ENCODE results near the gene DCP1B.
A peak's percentile ranks its signal among the peaks of the same experiment; 100 is the strongest.

DCP1B gene

DNA sequence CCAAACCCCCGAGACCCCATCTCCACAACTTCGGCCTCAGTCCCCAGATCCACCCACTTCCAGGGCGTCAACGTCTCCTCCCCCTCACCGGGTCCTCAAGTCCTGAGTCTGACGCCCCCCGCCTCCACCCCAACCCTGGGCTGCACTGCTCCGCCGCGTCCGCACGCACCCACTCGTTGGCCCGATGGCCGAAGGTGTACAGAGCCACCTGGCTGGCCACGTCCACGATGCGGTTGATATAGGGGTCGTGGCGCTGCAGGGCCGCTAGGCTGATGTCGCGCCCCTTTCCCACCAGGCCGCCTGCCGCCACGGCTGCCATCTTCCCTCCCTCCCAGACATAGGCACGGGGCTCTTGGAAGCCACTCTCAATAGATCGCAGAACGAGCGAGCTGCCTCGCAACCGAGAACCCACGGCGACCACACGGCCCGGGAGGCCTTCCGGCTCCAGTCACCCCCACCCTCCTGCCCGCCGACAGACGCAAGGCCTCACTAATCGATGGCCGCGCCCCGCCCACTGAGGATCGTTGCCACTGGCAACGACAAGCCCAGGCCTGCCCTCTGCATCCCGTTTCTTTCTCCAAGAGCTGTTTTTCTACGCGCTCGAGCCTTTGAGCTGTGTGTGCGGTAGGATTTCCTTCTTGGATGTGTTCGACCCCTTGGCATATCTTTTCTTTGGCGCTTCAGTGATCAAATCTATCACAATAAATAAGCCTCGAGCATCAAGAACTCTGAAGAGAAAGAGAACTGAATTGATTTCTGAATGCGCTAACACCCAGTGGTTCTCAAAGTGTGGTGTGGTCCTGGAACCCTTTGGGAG, at the start of gene DCP1B:
TSS of gene DCP1B (minus strand) at position 345 of the 817 bp plus-strand sequence. CDS start at position 319, 26 bp downstream.
- DNase-seq (ENCODE audit: low read depth), result peak; percentile 88

DNA sequence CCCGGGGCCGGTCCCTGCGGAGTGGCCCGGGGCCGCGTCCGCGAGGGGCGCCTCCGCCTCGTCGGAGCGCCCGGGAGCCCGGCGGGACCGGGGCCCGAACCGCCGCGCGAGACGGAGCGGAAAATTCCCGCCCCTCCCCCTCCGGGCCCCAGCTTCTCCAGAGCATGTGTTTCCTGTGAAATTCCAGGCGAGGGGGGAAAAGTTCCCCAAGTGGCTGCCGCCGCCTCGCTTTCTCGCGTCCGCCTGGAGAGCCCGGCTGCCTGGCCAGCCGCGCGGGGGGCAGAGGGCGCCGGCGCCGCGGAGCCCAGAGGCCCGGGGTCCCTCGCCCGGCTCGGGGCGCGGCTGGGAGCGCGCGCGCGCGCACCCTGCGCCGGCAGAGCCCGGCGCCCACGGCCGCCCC, 49.4 kb upstream of the DCP1B start:
- DNase-seq (ENCODE audit: low read depth), result no peak

DNA sequence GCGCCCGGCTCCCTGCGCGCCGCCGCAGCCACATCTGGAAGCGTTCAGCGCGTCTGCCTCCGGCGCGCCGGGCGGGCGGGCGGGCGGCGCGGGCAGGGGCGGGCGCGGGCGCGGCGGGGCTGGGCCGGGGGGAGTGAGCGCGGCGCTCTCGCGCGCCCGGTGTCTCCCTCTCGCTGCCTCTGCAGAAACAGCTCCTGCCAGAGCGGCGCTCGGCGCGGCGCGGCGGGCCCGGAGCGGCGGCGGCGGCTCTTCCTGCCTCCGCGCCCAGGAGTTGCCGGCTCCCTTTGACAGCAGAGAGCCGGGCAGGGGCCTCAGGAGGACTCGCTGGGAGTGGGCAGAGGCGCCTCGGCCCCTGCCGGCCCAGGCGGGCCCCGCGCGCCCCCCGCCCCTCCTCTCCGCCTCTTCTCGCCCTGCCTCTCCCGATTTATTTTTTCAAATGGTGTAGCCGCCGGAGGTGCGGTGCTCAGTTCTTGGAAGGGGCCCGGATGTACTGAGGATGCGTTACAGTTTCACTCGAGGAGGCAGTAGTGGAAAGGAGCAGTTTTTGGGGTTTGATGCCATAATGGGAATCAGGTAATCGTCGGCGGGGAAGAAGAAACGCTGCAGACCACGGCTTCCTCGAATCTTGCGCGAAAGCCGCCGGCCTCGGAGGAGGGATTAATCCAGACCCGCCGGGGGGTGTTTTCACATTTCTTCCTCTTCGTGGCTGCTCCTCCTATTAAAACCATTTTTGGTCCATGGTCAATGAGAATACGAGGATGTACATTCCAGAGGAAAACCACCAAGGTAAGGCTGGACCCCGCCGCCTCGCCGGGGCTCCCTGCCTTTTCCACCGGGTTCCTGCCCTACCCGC, 48.8 kb upstream of the DCP1B start, which contains the start of gene CACNA1C:
TSS of gene CACNA1C (plus strand) at position 162 of the 853 bp plus-strand sequence. CDS start at position 738, 576 bp downstream.
- no peak for DNase-seq (ENCODE audit: low read depth)

DNA sequence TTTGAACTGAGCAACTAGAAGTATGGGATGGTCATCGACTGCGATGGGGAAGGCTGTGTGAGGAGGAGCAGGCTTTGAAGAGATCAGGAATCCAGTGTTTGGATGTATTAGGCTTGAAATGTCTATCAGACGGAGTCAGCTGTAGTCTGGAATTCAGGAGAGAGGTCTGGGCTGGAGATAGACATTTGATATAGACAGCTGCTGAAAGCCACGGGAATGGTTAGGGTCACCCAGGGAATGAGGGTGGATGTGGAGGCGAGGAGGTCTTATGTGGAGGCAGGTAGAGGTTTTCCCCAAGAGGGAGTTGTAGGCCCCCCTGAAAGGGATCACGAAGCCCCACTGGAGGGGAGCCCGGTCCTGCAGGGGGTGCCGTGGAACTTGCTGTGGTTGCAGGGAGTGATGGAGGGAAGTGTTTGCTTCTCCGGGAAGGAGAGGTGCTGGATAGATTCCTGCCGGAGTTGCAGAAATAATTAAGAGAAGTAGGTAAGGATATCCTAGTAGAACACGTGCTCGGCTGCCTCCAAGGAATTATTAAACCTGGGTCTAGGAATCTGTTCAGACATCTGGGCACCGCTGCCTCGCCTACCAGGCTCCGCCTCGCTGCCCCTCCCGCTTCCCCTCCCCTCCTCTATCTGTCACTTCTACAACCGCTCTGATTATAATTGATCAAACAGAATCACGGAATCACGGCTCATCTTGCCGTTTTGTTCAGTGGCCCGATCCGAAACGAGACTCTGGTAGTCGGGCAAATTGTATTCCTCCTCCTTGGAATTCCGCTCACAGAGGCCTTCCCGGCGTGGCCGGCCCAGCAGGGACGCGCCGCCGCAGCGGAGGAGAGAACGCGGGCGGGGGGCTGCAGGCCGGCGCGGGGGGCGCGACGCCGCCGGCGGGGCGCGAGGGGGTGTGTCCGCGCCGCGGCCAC, 47.7 kb upstream of the DCP1B start:
- no peak for DNase-seq (ENCODE audit: low read depth)

DNA sequence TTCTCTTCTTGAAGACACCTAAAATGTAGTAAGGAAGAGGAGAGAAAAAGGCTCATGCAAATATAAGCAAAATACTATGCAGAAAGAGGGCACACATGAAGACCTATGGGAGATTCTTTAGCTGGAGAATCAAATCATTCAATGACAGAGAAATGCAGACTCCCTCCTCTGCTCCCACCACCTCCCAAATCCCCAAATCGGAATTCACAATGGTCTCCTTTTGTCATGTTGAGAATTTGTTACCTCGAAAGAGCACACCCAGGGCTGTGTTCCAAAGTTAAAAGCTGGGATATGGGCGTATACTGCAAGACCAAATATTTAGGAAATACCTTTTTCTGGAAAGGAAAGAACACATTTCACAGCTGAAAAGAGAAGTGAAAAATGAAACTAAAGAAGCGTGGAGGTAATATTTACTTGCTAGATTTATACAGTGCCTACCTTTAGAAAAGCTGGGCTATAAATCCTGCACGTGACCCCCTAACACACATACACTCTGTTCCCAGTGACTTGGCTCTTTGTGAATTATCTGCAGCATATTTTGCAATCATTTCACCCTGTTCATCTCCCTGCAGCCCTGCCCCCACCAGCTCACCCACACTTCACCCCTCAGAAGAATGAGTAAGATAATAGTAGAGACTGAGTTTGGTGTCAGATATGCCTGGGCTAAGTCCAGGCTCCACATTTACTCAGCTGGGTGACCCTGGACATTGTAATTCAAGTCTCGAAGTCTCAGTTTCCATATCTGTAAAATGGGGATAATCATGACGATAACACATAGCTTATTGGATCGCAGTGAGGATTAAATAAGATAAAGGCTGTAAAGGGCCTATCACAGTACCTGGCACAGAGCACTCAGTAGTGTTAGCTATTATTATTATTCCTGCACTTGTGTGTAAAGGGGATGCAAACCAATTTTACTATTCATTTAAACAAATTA, 45.6 kb upstream of the DCP1B start:
- DNase-seq (ENCODE audit: low read depth), result no peak

DNA sequence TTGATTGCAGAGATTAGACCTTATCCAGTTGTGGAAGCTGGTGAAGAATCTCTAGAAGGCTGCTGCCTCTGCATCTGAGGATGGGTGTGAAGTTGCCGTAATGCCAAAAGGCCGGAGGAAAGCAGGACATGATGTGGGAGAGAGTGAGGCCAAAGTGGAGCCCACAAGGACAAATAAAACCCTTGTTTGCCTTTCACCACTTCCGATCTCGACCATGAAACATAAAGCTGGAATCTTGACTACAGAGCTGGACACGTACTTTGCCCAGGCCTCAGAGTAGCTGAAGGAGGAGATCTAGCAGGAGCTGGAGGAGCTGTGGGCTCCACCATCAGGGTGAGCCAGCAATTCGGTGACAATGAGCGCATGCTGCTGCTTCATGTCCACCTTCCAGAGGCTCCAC, 43.5 kb upstream of the DCP1B start:
- no peak for DNase-seq (ENCODE audit: low read depth)

DNA sequence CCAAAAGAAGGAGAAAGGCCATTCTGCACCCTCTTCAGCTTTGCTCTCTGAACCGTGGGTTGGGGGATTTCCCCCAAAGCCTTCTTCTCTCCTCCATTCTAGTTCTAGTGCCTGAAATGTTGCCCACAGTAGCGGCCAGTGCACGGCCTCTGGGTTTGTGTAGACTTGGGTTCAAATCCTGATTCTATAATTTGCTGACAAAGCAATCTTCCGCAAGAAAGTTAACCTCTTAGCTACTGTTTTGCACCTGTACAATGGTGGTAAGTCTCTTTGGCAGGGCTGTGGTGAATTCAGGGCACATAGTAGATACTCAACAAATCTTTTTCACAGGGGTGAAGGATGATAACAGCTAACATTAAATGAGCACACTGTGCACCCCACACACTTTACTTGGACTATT, 42.7 kb upstream of the DCP1B start:
- no peak for DNase-seq (ENCODE audit: low read depth)

DNA sequence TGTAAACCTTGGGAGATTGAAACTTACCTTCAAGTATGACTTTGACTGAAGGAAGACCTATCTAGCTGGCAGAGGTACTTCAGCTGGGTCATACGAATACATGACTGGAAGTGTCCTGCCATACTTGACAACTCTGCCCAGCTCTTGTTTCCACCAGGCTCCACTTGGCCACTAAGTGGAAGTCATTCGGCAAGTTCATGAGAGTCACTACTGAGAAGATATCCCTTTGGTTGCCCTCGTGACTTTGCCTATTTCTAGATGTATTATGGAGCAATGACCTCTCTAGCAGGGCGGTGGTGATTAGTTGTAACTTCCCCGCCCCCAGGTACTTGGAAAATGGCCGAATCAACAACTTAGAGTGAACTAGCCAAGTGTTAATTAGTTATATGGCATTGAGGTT, 39.9 kb upstream of the DCP1B start:
- no peak for DNase-seq (ENCODE audit: low read depth)

DNA sequence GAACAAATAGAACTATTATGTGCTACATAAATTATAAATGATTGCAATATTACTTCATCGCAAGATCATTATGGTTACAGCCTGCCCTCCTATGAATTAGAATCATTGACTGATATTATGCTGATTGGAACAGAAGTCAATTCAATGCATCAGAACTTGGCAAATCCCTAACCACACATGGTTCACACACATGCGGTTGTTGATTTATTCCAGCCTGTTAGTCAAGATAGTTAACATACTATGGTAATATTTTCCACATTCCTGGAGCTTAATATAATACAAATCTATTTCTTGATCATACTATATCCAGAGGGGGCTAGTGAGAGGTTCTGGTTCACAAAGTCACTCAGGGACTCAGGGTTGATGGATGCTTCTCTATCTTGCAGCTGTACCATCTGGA, 38.8 kb upstream of the DCP1B start:
- no peak for DNase-seq (ENCODE audit: low read depth)

DNA sequence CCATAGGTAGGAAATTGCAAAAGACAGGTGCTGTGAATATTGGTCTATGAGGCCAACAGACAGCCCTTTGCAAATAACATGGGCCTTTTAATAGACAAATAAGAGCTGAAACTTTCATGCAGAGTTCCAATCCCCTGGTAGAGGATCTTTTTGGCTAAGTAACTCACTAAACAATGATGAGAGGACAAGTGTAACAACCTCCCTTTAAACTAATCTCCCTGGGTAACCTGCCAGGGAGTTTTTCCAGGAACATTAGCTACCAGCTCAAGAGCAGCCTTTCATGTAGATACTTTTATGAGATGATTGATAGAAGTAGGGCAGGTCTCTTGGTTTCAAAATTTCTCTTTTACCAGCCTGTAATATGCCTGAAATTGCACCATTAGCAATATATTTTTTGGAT, 34.8 kb upstream of the DCP1B start:
- DNase-seq (ENCODE audit: low read depth), result no peak

DNA sequence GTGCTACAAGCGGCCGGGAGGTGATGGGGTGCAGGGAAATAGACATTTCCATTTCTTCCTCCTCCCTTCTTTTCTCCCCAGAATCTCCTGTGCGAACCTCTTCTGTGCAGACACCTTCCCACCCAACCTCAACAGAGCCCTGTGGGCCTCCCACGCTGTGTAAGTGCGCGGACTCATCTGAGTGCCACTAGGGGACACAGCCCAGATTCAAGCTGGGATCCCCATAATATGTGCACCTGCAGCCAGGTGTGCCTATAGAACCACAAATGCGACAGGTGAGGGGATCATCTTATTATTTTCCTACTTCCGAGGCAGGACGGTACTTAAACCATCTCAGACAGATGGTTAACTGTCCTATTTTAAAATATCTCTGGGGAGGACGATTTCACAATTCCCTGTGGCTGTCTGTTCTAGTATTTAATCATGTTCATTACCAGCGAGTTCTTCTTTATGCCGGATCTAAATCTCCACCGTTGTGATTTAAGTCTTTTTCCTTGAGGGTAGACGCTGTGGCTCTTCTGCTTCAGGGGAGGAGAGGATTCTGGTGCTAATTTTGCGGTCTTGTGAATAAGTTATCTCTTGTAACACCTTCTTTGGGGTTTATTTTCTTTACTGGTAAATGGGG, 31.3 kb upstream of the DCP1B start:
- no peak for DNase-seq (ENCODE audit: low read depth)

DNA sequence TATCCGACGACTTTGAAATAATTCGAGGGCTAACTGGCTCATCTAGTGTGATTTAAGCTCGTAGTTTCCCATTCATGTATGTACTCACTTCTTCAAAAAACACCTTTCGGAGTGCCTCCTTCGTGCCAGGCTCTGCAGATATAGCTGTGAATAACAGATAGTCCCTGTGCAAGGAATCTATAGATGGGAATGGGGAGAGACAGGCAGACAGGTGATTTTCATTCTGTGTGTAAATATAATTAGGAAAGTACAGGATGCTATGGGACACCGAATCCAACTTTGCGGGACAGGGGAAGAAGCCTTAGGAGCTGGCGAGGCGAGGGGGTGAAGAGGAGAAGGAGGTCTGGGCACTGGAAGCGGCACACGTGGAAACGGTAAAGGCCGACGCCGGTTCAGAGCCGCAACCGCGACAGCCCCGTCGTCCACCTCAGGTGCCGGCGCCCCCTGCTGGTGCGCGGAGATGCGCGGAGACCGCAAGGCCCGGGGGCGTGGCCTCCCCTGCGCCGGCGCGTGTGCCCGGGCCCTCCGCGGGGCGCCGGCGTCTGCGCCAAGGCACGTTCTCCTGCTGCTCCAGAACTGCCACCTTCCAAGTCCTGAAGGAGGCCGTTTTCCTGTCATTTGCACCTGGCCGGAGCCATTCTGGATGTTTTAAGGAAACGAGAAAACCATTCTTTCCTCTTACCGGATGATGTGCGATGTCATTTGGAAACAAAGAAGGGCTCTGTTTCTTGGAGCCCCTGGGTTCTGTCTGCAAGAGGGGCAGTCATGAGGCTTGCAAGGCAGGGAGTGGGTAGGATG, 30.6 kb upstream of the DCP1B start:
- peak; percentile 68 for DNase-seq (ENCODE audit: low read depth)

DNA sequence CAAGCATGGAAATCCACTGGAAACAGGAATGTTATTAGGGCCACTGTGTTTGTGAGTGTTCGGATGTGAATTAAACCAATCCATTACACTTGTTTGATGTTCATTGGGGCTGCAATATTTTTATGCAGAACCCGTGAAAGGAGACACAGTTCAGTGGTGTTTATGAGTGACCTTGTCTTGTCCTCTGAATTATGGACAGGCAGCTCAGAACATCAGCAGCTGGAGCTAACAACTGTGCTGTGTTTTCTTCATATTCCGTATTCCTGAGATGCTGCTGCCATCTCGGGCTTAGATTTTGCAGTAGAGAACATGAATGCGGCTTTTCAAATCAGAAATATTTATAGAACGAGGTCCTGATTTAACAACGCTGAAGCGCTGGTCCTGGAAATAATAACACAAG, 28.2 kb upstream of the DCP1B start:
- no peak for DNase-seq (ENCODE audit: low read depth)

DNA sequence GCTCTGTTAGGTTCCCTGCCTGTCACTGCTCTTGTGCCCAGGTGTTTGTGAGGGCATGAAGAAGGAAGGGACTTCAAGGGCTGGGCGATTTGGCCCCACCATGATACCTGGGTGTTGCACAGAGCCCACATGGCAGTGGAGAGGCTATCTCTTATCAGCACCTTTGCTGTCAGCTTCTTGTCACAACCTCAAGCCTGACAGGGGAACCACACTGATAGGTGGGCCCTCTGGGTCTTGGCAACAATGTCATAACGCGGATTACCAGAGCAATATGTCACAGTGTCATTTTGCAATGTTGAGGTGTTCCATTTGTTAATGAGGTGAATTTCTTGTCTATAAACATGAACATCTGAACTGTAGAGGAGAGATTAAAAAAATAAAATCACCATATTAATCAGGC, 25.6 kb upstream of the DCP1B start:
- no peak for DNase-seq (ENCODE audit: low read depth)

DNA sequence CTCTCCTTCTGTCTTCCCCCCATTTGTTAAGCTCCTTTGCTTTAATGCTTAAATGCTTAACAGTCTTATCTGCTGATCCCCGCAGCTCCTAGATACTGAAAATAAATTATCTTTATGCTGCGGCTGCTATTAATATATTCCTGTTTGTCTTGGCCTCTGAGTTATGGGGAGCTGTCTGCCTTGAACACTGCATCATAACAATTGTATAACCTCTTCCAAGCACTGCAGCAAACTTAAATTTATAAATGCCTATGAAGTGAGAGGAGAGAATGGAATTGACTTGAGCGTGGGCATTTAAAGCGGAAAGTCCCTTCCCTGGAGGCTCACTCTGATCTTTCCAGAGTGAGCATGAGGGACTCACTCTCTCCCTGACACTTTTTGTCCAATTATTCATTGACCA, 23.1 kb upstream of the DCP1B start:
- no peak for DNase-seq (ENCODE audit: low read depth)

DNA sequence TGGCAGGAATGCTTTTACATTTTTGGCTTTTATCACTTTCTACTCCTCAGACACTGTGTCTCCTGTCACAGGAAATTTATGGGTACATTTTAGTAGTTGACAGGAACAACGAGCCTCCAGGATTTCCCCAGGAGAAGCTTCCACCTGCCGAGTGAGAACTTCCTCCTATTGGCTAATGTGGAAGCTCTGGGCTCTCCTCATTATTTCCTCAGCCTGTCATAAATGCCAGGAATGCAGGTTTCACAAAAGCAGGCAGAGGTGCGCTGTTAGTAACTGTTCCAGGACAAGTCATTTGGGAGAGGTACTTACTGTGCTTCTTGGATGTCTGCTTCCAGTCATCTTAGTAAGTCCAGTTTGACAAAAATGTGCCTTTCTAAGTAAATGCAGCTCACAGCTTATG, 19.1 kb upstream of the DCP1B start:
- no peak for DNase-seq (ENCODE audit: low read depth)

DNA sequence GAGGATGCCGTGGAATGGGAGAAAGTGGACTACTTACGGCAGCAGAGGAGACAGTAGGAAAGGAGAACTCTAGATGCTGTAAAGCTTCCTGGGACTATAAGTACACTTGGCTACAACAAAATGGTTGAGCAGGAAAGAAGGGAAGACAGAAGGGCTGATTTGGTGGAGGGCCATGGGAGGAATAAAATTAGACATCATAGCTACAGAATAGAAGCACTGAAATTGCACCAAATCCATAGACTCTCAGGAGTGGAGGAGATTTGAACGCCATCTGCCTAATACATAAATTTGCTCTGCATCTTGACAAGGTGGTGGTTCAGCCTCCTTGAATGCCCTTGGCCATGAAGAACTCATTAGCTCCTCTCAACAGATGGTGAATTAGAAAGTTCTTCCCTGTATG, 16.3 kb upstream of the DCP1B start:
- no peak for DNase-seq (ENCODE audit: low read depth)

DNA sequence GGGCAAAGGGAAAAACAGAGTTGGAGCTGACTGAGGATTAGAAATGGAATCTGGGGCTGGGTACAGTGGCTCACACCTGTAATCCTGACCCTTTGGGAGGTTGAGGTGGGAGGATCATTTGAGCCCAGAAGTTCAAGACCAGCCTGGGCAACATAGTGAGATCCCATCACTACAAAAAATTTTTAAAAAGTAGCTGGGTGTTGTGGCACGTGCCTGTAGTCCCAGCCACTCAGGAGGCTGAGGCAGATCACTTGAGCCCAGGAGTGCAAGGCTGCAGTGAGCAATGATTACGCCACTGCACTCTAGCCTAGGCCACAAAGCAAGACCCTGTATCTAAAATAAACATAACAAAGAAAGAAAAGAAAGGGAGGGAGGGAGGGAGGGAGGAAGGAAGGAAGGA, 14.9 kb upstream of the DCP1B start:
- no peak for DNase-seq (ENCODE audit: low read depth)

DNA sequence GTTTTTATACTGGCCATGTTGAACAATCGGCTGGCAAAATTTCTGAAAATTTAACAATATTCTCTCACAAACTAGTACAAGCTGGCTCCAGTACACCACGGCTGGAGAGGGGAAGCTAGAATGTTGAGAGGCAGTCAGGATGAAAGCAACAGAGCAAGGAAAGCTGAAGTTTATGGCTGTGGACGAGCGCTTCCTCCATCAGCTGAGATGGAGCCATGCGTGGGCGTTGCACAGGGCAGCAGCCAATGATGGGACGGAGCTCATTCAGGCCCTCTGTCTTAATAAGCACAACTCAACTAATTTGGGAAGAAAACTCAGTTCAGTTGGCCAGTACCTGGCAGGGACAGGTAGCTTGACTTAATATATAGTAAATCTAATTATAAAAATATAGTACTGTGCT, 14.1 kb upstream of the DCP1B start:
- DNase-seq (ENCODE audit: low read depth), result no peak
